Lung (tissue), 12 donors: ENCODE data around the gene DGKQ. TPM values are rescaled to one million over a fixed set of nuclear protein-coding genes. Genes with fewer than 3 reads are reported as not detected.
A peak's percentile ranks its signal among the peaks of the same experiment; 100 is the strongest.
"Not testable (repeated sequence)": the region's sequence is repeated elsewhere in the genome, so short reads cannot be mapped to it uniquely, and the experiment has no call there.

Experiments
- ATAC-seq: fragments of 200-7000 bp; cut with Tn5 transposase; one replicate; pipeline ENCODE4 v1.9.1; 2020; ENCODE audit warnings: moderate number of reproducible peaks; ENCODE audit not compliant: insufficient read depth, low FRiP score
- DNase-seq, 3 donors: peaks; one replicate each; pipeline ENCODE4 v3.0.0-alpha.2; 2013 to 2017
- H3K27ac ChIP-seq, 2 donors: one replicate each; pipeline ENCODE4 v1.5.1; 2013; ENCODE audit warnings: mild to moderate bottlenecking in 2 of 2, moderate library complexity in 2 of 2, control low read depth in 1 of 2, inconsistent platforms in 1 of 2, low read depth in 1 of 2, low read length in 1 of 2
- H3K27me3 ChIP-seq, 3 donors: one replicate each; pipeline ENCODE4 v1.5.1; 2013; ENCODE audit warnings: low read length in 2 of 3; ENCODE audit not compliant: control insufficient read depth in 3 of 3, insufficient read depth in 3 of 3
- H3K36me3 ChIP-seq, 4 donors: one replicate each; pipeline ENCODE4 v1.5.1; 2013; ENCODE audit warnings: low read length in 4 of 4, mild to moderate bottlenecking in 1 of 4, moderate library complexity in 1 of 4; ENCODE audit not compliant: control insufficient read depth in 4 of 4, insufficient read depth in 4 of 4
- H3K4me1 ChIP-seq, 5 donors: one replicate each; pipeline ENCODE4 v1.5.1; 2013; ENCODE audit warnings: low read length in 5 of 5, mild to moderate bottlenecking in 2 of 5, moderate library complexity in 1 of 5; ENCODE audit not compliant: control insufficient read depth in 5 of 5, insufficient read depth in 5 of 5
- H3K4me3 ChIP-seq: one replicate; pipeline ENCODE4 v1.5.1; 2013; ENCODE audit warnings: mild to moderate bottlenecking, control low read depth, moderate library complexity
- H3K9ac ChIP-seq, 2 donors: one replicate each; pipeline ENCODE4 v1.5.1; 2013; ENCODE audit warnings: low read length in 2 of 2, control low read depth in 1 of 2; ENCODE audit not compliant: insufficient read depth in 1 of 2
- H3K9me3 ChIP-seq, 4 donors: one replicate each; pipeline ENCODE4 v1.5.1; 2013; ENCODE audit warnings: low read length in 3 of 4, mild to moderate bottlenecking in 1 of 4, moderate library complexity in 1 of 4; ENCODE audit not compliant: control insufficient read depth in 4 of 4, insufficient read depth in 3 of 4
- CTCF ChIP-seq: IDR thresholded peaks from 2 replicates; pipeline ENCODE4 v1.5.1; 2012; ENCODE audit warnings: mild to moderate bottlenecking; ENCODE audit errors: control extremely low read depth, extremely low read depth
- WGBS, 2 donors: extraction: QIAGEN DNeasy Blood & Tissue Kit; methylation state at CpG; one replicate each; pipeline ENCODE4 v1.1.7; 2013; 5-methylcytosine and 5-hydroxymethylcytosine counted together
- polyA plus RNA-seq, 2 donors: library from polyadenylated mRNA; stranded (reverse); fragments of 200-250 nt; gene quantifications; one replicate each; pipeline ENCODE4 v1.2.1, GENCODE V29; 2013
- total RNA-seq, 2 donors: library from RNA; depleted of rRNA in 1 of 2; stranded (reverse); fragments of >200 nt in 1 of 2; gene quantifications; one replicate each; pipeline ENCODE4 v1.2.1, GENCODE V29; 2014 to 2021
- donor health status: control.
- donor health status: control.
- donor health status: Bipolar disorder and iron deficiency.
- donor health status: healthy.
- donor health status: DM: yes; HTN: yes; CAD: no.

Gene DGKQ
- total and polyA plus RNA-seq, 4 donors, result 5.9 to 19.1 (median 8.4) TPM

GRCh38 chr4:946103-946450 lies 27.3 kb downstream of the DGKQ start:
- Histone ChIP-seq H3K27me3 (no peaks in the 10 kb centered on the region), H3K4me3 (no peak overlapping the region), H3K27ac (no peak overlapping the region), H3K9me3 (no peaks in the 10 kb centered on the region), H3K9ac (no peak overlapping the region), H3K4me1 (peaks cover 0 to 9% (median 3%) of the 10 kb centered on the region in 5 donors), H3K36me3 (peaks cover 0 to 1% (median 0%) of the 10 kb centered on the region in 4 donors)
- no peak for TF ChIP-seq CTCF
- 74 to 80% methylated on average over 9 of the region's 9 CpGs for WGBS, 2 donors
- DNase-seq, result no peak
- no peak for ATAC-seq

- H3K36me3 ChIP-seq, result peaks cover 0 to 1% (median 0%) of the 10 kb centered on the region in 4 donors
- TF ChIP-seq CTCF, result no peak
- H3K4me1 ChIP-seq, result peaks cover 0 to 9% (median 3%) of the 10 kb centered on the region in 5 donors
- WGBS, 2 donors, result 58 to 72% methylated on average over 28 of the region's 28 CpGs
- no peaks in the 10 kb centered on the region for H3K9me3 ChIP-seq
- no peak overlapping the region for H3K27ac ChIP-seq
- DNase-seq (peak in 1 of 3 donors; percentile 19), ATAC-seq (no peak)
- no peak overlapping the region for H3K4me3 ChIP-seq
- no peaks in the 10 kb centered on the region for H3K27me3 ChIP-seq
- H3K9ac ChIP-seq, result no peak overlapping the region
Observed at GRCh38 chr4:945274-946102, 27.9 kb downstream of the DGKQ start.

DNA sequence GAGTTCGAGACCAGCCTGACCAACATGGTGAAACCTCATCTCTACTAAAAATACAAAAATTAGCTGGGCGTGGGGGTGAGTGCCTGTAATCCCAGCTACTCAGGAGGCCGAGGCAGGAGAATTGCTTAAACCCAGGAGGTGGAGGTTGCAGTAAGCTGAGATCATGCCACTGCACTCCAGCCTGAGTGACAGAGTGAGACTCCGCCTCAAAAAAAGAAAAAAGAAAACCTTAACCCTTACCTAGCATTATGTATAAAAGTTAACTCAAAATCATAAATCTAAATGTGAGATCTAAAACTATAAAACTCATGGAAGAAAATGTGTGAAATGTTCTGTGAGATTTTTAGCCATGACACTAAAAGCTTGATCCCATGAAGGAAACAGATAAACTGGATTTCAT lies 33.9 kb downstream of the DGKQ start:
- DNase-seq, H3K36me3 ChIP-seq, H3K4me1 ChIP-seq, H3K27ac ChIP-seq, H3K9me3 ChIP-seq, H3K9ac ChIP-seq, H3K4me3 ChIP-seq, ATAC-seq, H3K27me3 ChIP-seq: not testable (repeated sequence)
- WGBS, 2 donors, result 85% methylated on average over 4 of the region's 4 CpGs

- Histone ChIP-seq H3K27ac (peak overlapping the region; percentile 84 to 88), H3K27me3 (no peaks in the 10 kb centered on the region), H3K36me3 (peaks cover 0 to 5% (median 2%) of the 10 kb centered on the region in 4 donors), H3K4me3 (peak overlapping the region; percentile 93), H3K4me1 (peaks cover 5 to 19% (median 10%) of the 10 kb centered on the region in 5 donors), H3K9me3 (no peaks in the 10 kb centered on the region), H3K9ac (peak overlapping the region; percentile 64 to 90)
- no peak for ATAC-seq
- DNase-seq, result no peak
- 4 to 5% methylated on average over 11 of the region's 11 CpGs for WGBS, 2 donors
- no peak for TF ChIP-seq CTCF
Observed at GRCh38 chr4:932713-933070, 40.7 kb downstream of the DGKQ start.
